ENCODE data around the gene SLC6A18.
"Not testable (repeated sequence)": the region's sequence is repeated elsewhere in the genome, so short reads cannot be mapped to it uniquely, and the experiment has no call there.

The SLC6A18 gene

DNA sequence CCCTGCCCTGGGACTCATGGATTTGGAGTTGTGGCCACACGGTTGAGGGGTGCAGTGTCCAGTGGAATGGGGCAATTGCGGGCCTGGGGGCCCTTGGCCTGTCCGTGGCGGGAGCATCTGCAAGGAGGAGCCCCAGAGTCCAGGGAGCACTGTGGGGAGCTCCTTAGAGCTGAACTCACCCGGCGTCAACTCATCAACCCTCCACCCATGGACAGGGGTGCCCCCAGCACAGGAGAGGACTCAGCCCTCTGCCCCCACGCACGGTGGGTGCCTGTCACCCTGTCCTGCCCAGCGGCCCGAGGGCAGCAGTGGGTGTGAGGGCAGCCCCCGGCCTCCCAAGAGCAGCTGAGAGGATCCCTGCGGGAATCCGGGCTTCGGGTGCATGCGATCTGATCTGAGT, 550 bp upstream of the SLC6A18 start:
- H3K36me3 Mint-ChIP-seq = no peaks in the 10 kb centered on the region
- no peak overlapping the region for H3K4me3 Mint-ChIP-seq
- no peaks in the 10 kb centered on the region for H3K9me3 Mint-ChIP-seq (ENCODE audit: low read depth)
- H3K27me3 Mint-ChIP-seq = peaks cover 8% of the 10 kb centered on the region
- H3K4me1 Mint-ChIP-seq (ENCODE audit: low read depth) = peaks cover 3% of the 10 kb centered on the region
- no peak overlapping the region for H3K27ac Mint-ChIP-seq

DNA sequence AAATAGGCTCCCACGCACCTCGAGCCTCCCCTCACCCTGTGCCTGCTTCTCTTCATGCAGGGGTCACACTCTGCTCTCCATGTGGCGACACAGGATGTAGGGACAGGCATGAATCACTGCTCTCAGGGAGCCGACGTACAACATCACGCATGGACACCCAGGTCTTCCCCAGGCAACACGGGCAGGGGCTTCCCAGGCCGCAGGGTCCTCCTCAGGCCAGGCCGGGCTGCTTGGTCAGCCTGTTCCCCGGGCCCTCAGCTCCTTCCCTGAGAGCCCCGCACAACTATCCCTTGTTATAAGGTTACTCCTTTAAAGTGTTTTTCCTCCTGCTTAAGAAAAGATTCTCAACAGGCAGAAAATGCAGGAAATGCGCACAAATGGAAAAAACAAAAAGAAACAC, 1.1 kb downstream of the SLC6A18 start:
- Mint-ChIP-seq H3K27ac (no peak overlapping the region), H3K4me1 (ENCODE audit: low read depth) (peaks cover 3% of the 10 kb centered on the region), H3K36me3 (no peaks in the 10 kb centered on the region), H3K27me3 (peaks cover 10% of the 10 kb centered on the region), H3K9me3 (ENCODE audit: low read depth) (no peaks in the 10 kb centered on the region), H3K4me3 (no peak overlapping the region)

DNA sequence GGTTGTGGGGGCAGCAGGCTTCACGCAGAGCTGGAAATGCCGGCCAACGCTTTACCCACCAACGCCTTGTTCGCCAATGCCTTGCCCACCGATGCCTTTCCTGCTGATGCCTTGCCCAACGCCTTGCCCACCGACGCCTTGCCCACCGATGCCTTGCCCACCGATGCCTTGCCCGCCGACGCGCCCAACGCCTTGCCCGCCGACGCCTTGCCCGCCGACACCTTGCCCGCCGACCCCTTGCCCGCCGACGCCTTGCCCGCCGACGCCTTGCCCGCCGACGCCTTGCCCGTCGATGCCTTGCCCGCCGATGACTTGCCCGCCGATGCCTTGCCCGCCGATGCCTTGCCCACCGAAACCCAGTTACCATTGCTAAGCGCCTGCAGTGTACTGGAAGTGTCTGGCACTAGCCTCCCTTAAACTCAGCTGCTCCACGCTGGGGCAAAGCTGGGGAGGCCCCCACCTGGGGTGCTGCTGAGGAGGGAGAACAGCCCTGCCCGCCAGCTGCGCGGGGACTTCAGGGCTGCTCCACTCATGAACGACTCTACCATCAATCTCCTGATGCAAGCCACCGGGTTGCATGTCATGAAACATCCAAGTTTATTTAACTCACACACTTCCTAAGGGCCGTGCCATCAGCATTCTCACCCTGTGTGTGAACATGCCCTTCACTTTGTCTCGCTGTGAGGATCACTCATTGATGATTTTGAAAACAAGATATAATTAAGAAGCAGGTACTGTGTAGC, 1.8 kb downstream of the SLC6A18 start:
- no peaks in the 10 kb centered on the region for H3K36me3 Mint-ChIP-seq
- peaks cover 10% of the 10 kb centered on the region for H3K27me3 Mint-ChIP-seq
- peaks cover 3% of the 10 kb centered on the region for H3K4me1 Mint-ChIP-seq (ENCODE audit: low read depth)
- no peaks in the 10 kb centered on the region for H3K9me3 Mint-ChIP-seq (ENCODE audit: low read depth)
- no peak overlapping the region for H3K4me3 Mint-ChIP-seq
- no peak overlapping the region for H3K27ac Mint-ChIP-seq

- Mint-ChIP-seq H3K9me3 (ENCODE audit: low read depth) (no peaks in the 10 kb centered on the region), H3K27ac (no peak overlapping the region), H3K27me3 (peaks cover 10% of the 10 kb centered on the region), H3K4me1 (ENCODE audit: low read depth) (peaks cover 3% of the 10 kb centered on the region), H3K4me3 (no peak overlapping the region), H3K36me3 (no peaks in the 10 kb centered on the region)
Observed at GRCh38 chr5:1227667-1228066, 2.5 kb downstream of the SLC6A18 start.

DNA sequence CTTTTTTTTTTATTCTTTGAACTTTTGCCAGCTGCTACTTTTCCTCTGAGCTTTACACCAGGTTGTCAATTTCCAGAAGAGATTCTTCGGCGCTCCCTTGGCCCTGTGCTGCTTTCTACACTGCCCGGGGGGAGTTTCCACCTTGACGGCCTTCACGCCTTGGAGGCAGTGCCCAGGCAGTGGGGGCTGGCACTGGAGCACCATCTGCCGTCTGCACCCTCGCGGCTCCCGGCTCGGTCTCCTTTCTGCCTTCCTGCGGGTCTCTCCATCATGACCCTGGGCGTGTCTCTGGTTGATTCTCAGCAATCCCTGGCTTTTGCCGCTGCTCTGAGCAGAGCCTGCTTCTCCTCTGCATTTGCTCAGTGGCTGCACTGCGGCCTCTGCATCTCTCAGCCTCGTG, 2.9 kb downstream of the SLC6A18 start:
- no peaks in the 10 kb centered on the region for H3K9me3 Mint-ChIP-seq (ENCODE audit: low read depth)
- no peak overlapping the region for H3K27ac Mint-ChIP-seq
- peaks cover 10% of the 10 kb centered on the region for H3K27me3 Mint-ChIP-seq
- peaks cover 3% of the 10 kb centered on the region for H3K4me1 Mint-ChIP-seq (ENCODE audit: low read depth)
- H3K4me3 Mint-ChIP-seq = no peak overlapping the region
- no peaks in the 10 kb centered on the region for H3K36me3 Mint-ChIP-seq

DNA sequence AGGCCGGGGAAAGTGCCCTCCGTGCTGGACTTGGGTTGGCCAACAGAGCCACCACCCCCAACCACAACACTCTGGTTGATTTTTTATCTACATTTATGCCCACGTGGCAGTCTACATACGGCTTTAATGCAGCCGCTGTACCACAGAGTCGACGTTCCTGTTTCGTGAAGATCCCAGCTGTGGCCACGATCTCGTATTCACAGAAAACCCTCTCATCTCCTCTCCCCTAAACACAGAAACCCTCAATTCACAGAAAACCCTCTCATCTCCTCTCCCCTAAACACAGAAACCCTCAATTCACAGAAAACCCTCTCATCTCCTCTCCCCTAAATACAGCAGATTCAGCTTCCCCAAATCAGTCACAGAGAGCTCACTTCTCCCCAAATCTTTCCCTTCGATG, 3.8 kb downstream of the SLC6A18 start:
- not testable (repeated sequence) for H3K4me3 Mint-ChIP-seq; H3K36me3 Mint-ChIP-seq; H3K4me1 Mint-ChIP-seq (ENCODE audit: low read depth); H3K9me3 Mint-ChIP-seq (ENCODE audit: low read depth); H3K27ac Mint-ChIP-seq
- peaks cover 10% of the 10 kb centered on the region for H3K27me3 Mint-ChIP-seq

DNA sequence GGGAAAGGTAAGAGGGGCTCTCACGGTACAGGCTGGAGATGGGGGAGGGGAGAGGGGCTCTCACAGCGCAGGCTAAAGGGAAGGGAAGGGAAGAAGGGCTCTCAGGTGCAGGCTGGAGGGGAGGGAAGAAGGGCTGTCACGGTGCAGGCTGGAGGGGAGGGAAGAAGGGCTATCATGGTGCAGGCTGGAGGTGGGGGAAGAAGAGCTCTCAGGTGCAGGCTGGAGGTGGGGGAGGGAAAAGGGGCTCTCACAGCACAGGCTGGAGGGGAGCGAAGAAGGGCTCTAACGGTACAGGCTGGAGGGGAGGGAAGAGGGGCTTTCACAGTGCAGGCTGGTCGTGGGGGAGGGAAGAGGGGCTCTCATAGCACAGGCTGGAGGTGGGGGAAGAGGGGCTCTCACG, 4.6 kb downstream of the SLC6A18 start:
- Mint-ChIP-seq H3K9me3 (ENCODE audit: low read depth) (no peaks in the 10 kb centered on the region), H3K27me3 (peaks cover 10% of the 10 kb centered on the region), H3K27ac (no peak overlapping the region)

GRCh38 chr5:1230551-1230950, 5.4 kb downstream of the SLC6A18 start:
- Mint-ChIP-seq H3K36me3 (no peaks in the 10 kb centered on the region), H3K27ac (no peak overlapping the region)

More for the DNA sequence above, 4.6 kb downstream of the SLC6A18 start:
- H3K36me3 Mint-ChIP-seq = no peaks in the 10 kb centered on the region
- peaks cover 3% of the 10 kb centered on the region for H3K4me1 Mint-ChIP-seq (ENCODE audit: low read depth)
- no peak overlapping the region for H3K4me3 Mint-ChIP-seq

DNA sequence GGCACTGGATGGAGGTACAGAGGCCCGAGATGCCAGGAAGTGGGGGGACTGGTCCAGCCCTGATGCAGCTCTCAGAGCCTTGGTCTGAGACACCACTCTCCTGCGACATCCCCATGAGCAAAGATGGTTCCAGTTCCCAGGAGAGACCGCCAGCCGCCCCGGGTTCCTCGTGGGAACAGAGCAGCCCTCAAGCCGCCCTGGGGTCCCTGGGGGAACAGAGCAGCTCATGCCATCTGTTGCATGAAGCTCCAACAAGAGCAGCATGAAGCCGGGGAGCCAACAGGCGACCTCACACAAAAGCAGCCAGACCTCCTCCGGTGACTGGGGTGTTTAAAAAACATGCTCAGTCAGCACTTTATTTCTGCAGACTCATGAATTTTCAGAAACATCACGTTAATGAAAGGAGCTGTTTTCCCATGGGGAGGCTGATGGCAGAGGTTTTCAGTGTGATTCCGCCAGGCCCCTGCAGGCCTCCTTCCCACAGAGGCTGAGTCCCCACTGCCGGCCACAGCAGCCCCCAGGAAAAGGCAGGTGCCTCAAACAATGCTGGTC, 6.2 kb downstream of the SLC6A18 start:
- Mint-ChIP-seq H3K27me3 (peaks cover 10% of the 10 kb centered on the region), H3K4me3 (no peak overlapping the region), H3K27ac (no peak overlapping the region), H3K9me3 (ENCODE audit: low read depth) (peaks cover 5% of the 10 kb centered on the region), H3K36me3 (peaks cover 5% of the 10 kb centered on the region), H3K4me1 (ENCODE audit: low read depth) (peaks cover 3% of the 10 kb centered on the region)

More at GRCh38 chr5:1230551-1230950, 5.4 kb downstream of the SLC6A18 start:
- Mint-ChIP-seq H3K9me3 (ENCODE audit: low read depth) (no peaks in the 10 kb centered on the region), H3K4me1 (ENCODE audit: low read depth) (peaks cover 3% of the 10 kb centered on the region), H3K27me3 (peaks cover 10% of the 10 kb centered on the region), H3K4me3 (no peak overlapping the region)

DNA sequence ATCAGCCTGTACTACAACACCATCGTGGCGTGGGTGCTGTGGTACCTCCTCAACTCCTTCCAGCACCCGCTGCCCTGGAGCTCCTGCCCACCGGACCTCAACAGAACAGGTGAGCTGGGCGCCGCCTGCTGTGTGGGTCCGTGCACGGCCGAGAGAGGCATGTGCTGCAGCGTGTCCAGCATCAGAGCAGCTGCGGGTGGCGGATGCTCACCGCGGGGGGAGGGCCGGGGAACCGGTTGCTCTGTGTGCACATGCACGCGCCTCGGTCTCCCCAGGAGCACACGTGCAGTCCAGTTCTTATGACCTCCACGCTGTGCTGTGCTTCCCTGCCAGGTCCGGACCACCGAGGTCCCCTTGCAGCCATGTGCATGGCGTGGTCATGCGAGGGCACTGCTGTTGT, 7.6 kb downstream of the SLC6A18 start:
- H3K9me3 Mint-ChIP-seq (ENCODE audit: low read depth) = peaks cover 5% of the 10 kb centered on the region
- H3K27ac Mint-ChIP-seq = no peak overlapping the region
- peaks cover 5% of the 10 kb centered on the region for H3K36me3 Mint-ChIP-seq
- H3K27me3 Mint-ChIP-seq = peaks cover 7% of the 10 kb centered on the region
- no peak overlapping the region for H3K4me3 Mint-ChIP-seq
- peaks cover 3% of the 10 kb centered on the region for H3K4me1 Mint-ChIP-seq (ENCODE audit: low read depth)

- Mint-ChIP-seq H3K36me3 (peaks cover 5% of the 10 kb centered on the region), H3K4me1 (ENCODE audit: low read depth) (no peaks in the 10 kb centered on the region), H3K9me3 (ENCODE audit: low read depth) (peaks cover 5% of the 10 kb centered on the region), H3K27me3 (peaks cover 1% of the 10 kb centered on the region), H3K27ac (no peak overlapping the region), H3K4me3 (no peak overlapping the region)
Observed at GRCh38 chr5:1235379-1235778, 10.2 kb downstream of the SLC6A18 start.

GRCh38 chr5:1235838-1236237, 10.7 kb downstream of the SLC6A18 start:
- Mint-ChIP-seq H3K36me3 (peaks cover 5% of the 10 kb centered on the region), H3K9me3 (ENCODE audit: low read depth) (peaks cover 5% of the 10 kb centered on the region), H3K4me3 (no peak overlapping the region), H3K4me1 (ENCODE audit: low read depth) (no peaks in the 10 kb centered on the region), H3K27ac (no peak overlapping the region), H3K27me3 (no peaks in the 10 kb centered on the region)

DNA sequence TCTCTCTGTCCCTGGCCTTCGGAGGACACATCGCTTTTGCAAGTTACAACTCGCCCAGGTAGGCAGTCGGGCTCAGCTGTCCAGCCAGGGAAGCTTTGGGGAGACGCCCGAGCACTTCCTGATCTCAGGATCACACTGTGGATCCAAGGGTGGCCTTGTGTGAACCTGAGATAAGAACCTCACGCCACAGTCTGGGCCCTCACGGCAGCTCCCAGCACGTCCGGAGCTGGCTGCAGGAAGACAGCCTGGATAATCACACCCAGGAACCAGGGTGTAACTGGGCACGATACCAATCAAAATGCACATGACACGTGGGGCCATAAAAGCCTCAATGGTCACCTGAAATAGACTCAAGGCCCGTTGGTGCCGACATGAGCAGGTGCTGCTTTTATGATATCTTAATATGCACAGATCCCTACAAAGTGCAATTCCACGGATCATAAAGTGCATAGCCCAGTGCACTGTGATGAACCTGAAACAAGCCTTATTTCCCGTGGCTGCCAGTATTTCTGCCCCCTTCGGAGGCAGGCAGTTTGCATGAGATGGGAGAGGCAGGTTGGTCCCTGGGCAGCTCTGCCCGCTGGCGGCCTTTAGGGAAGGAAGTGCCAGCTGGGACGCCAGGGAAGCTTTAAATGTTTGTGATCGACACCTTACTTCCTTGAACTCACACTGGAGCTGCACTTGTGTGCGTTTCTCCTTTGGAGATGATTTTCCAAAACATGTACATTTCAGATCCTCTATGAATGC, 14.5 kb downstream of the SLC6A18 start:
- Mint-ChIP-seq H3K9me3 (ENCODE audit: low read depth) (peaks cover 5% of the 10 kb centered on the region), H3K4me3 (no peak overlapping the region), H3K27me3 (no peaks in the 10 kb centered on the region), H3K4me1 (ENCODE audit: low read depth) (no peaks in the 10 kb centered on the region), H3K27ac (no peak overlapping the region), H3K36me3 (peaks cover 5% of the 10 kb centered on the region)

GRCh38 chr5:1240496-1241260, 15.5 kb downstream of the SLC6A18 start:
- no peak overlapping the region for H3K4me3 Mint-ChIP-seq
- no peak overlapping the region for H3K27ac Mint-ChIP-seq
- no peaks in the 10 kb centered on the region for H3K4me1 Mint-ChIP-seq (ENCODE audit: low read depth)
- H3K27me3 Mint-ChIP-seq = peaks cover 1% of the 10 kb centered on the region
- peaks cover 5% of the 10 kb centered on the region for H3K36me3 Mint-ChIP-seq
- peaks cover 5% of the 10 kb centered on the region for H3K9me3 Mint-ChIP-seq (ENCODE audit: low read depth)

Data from activated naive CD8-positive, alpha-beta T cell (primary cell).